ENCODE measurements around the gene INHBA.

DNA sequence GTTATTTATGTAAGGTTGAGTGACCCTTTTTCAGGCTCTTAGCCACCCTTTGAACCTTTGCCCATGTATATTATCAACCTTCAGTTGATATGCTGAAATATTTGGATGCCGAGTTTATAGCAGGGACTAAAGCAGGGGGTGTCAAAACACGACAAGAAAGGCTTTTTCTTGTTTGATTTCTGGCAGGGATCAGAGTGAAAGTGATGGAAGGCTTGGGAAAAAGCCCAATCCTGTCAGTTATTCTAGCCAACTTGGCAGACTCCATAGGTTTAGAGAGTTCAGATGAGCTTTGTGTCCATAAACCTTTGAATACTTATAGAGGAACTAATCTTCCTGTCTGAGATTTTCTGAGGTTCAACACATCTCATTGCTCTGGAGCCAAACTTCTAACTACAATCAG lies 47.5 kb downstream of the INHBA start:
- TF ChIP-seq CTCF (IDR thresholded peaks at IDR 0.05; ENCODE audit: low read length): no peak
- TF ChIP-seq EZH2 (optimal IDR thresholded peaks at IDR 0.05; ENCODE audit: low read depth, low read length): no peak
